Smooth muscle cell (in vitro differentiated cells): ENCODE data around the gene NBEAL1. TPM values are rescaled to one million over a fixed set of nuclear protein-coding genes. Genes with fewer than 3 reads are reported as not detected.
A peak's percentile ranks its signal among the peaks of the same experiment; 100 is the strongest.
"Not testable (repeated sequence)": the region's sequence is repeated elsewhere in the genome, so short reads cannot be mapped to it uniquely, and the experiment has no call there.

Experiments
- DNase-seq: peaks from one replicate; lab custom pipeline; 2025; ENCODE audit not compliant: unreplicated experiment; lab: John Stamatoyannopoulos, UW
- H2AFZ ChIP-seq: fragments of 200-600 bp; sonication (generic); 2 replicates; pipeline ENCODE4 v1.6.0; 2016; ENCODE audit warnings: antibody characterized with exemption, low read depth, mild to moderate bottlenecking
- H3F3A ChIP-seq: fragments of 200-600 bp; sonication (generic); 2 replicates; pipeline ENCODE4 v1.6.0; 2017; ENCODE audit warnings: antibody characterized with exemption, low read depth
- H3K27ac ChIP-seq: fragments of 200-600 bp; sonication (generic); 2 replicates; pipeline ENCODE4 v1.5.1; 2016; ENCODE audit warnings: low read depth, mild to moderate bottlenecking
- H3K27me3 ChIP-seq: fragments of 200-600 bp; sonication (generic); 2 replicates; pipeline ENCODE4 v1.6.1; 2016; ENCODE audit warnings: low read depth, mild to moderate bottlenecking
- H3K36me3 ChIP-seq: fragments of 200-600 bp; sonication (generic); 2 replicates; pipeline ENCODE4 v1.5.1; 2016; ENCODE audit warnings: low read depth
- H3K4me1 ChIP-seq: fragments of 200-600 bp; sonication (generic); 2 replicates; pipeline ENCODE4 v1.5.1; 2016; ENCODE audit warnings: low read depth
- H3K4me2 ChIP-seq: fragments of 200-600 bp; sonication (generic); 2 replicates; pipeline ENCODE4 v1.6.0; 2016; ENCODE audit warnings: mild to moderate bottlenecking
- H3K4me3 ChIP-seq: fragments of 200-600 bp; sonication (generic); 2 replicates; pipeline ENCODE4 v1.5.1; 2016; ENCODE audit warnings: mild to moderate bottlenecking
- H3K79me2 ChIP-seq: fragments of 200-600 bp; sonication (generic); 2 replicates; pipeline ENCODE4 v1.6.0; 2016; ENCODE audit warnings: low read depth, mild to moderate bottlenecking
- H3K9ac ChIP-seq: fragments of 200-600 bp; sonication (generic); 2 replicates; pipeline ENCODE4 v1.6.0; 2016; ENCODE audit warnings: low read depth
- H3K9me3 ChIP-seq: fragments of 200-600 bp; sonication (generic); replicated peaks from 2 replicates; pipeline ENCODE4 v1.5.1; 2016; ENCODE audit warnings: low read depth
- H4K20me1 ChIP-seq: fragments of 200-600 bp; sonication (generic); 2 replicates; pipeline ENCODE4 v1.6.0; 2016; ENCODE audit warnings: low read depth
- CTCF ChIP-seq: fragments of 200-600 bp; sonication (generic); IDR thresholded peaks from 2 replicates; pipeline ENCODE4 v1.5.1; 2017; ENCODE audit warnings: borderline replicate concordance, mild to moderate bottlenecking, antibody characterized with exemption; ENCODE audit not compliant: insufficient read depth, poor library complexity, severe bottlenecking
- WGBS: methylation state at CpG from one replicate; pipeline ENCODE4 v1.1.7; 2016; ENCODE audit warnings: low lambda C conversion rate; 5-methylcytosine and 5-hydroxymethylcytosine counted together
- polyA plus RNA-seq: library from polyadenylated mRNA; unstranded; fragments of >200 nt; fragmentation: Nextera tagmentation; extraction: Ambion mirVana; gene quantifications from 2 replicates; pipeline ENCODE4 v1.2.1, GENCODE V29; 2016
- total RNA-seq: library from RNA; depleted of rRNA; stranded (reverse); fragments of >200 nt; gene quantifications from 2 replicates; pipeline ENCODE4 v1.2.3, GENCODE V29; 2014

The NBEAL1 gene
- total and polyA plus RNA-seq, 2 experiments from 2014 or later: 12.1 to 32.4 TPM

GRCh38 chr2:203080447-203081045 is 65.9 kb downstream of the NBEAL1 start:
- no peaks in the 10 kb centered on the region for H4K20me1 ChIP-seq
- H2AFZ ChIP-seq: no peak overlapping the region
- H3K27me3 ChIP-seq: no peaks in the 10 kb centered on the region
- DNase-seq: no peak
- no peaks in the 10 kb centered on the region for H3F3A ChIP-seq
- H3K4me3 ChIP-seq: no peak overlapping the region
- peaks cover 7% of the 10 kb centered on the region for H3K36me3 ChIP-seq
- no peak overlapping the region for H3K9ac ChIP-seq
- WGBS: 98% methylated on average over 2 of the region's 2 CpGs
- H3K4me1 ChIP-seq: no peaks in the 10 kb centered on the region
- no peaks in the 10 kb centered on the region for H3K9me3 ChIP-seq
- TF ChIP-seq CTCF: no peak
- no peaks in the 10 kb centered on the region for H3K79me2 ChIP-seq
- no peak overlapping the region for H3K27ac ChIP-seq
- H3K4me2 ChIP-seq: no peak overlapping the region

GRCh38 chr2:203083328-203083727 is 68.7 kb downstream of the NBEAL1 start:
- DNase-seq: no peak
- no peaks in the 10 kb centered on the region for H3K27me3 ChIP-seq
- no peaks in the 10 kb centered on the region for H3K4me1 ChIP-seq
- no peaks in the 10 kb centered on the region for H3K9me3 ChIP-seq
- WGBS: 98% methylated on average over 2 of the region's 2 CpGs
- H3K4me2 ChIP-seq: no peak overlapping the region
- H3K79me2 ChIP-seq: no peaks in the 10 kb centered on the region
- no peak overlapping the region for H3K27ac ChIP-seq
- H4K20me1 ChIP-seq: no peaks in the 10 kb centered on the region
- H3K36me3 ChIP-seq: peaks cover 7% of the 10 kb centered on the region
- H3K4me3 ChIP-seq: no peak overlapping the region
- H2AFZ ChIP-seq: no peak overlapping the region
- no peaks in the 10 kb centered on the region for H3F3A ChIP-seq
- no peak overlapping the region for H3K9ac ChIP-seq
- TF ChIP-seq CTCF: no peak

GRCh38 chr2:203086381-203086780 is 71.7 kb downstream of the NBEAL1 start:
- not testable (repeated sequence) for H2AFZ ChIP-seq, H3K9ac ChIP-seq, H3K9me3 ChIP-seq, H3K36me3 ChIP-seq, H3F3A ChIP-seq, H3K4me2 ChIP-seq, H3K79me2 ChIP-seq, H3K27ac ChIP-seq, H3K4me3 ChIP-seq, DNase-seq, H3K27me3 ChIP-seq, H3K4me1 ChIP-seq, H4K20me1 ChIP-seq
- 94% methylated on average over 1 of the region's 1 CpG for WGBS

- DNase-seq, H4K20me1 ChIP-seq, H3K4me3 ChIP-seq, H3K4me1 ChIP-seq, H3K79me2 ChIP-seq, H3K27ac ChIP-seq, H3K27me3 ChIP-seq, H3K36me3 ChIP-seq, H3K9me3 ChIP-seq, H3F3A ChIP-seq, H3K9ac ChIP-seq, H2AFZ ChIP-seq, H3K4me2 ChIP-seq: not testable (repeated sequence)
- 96% methylated on average over 4 of the region's 4 CpGs for WGBS
These were observed 76.0 kb downstream of the NBEAL1 start for GRCh38 chr2:203090721-203091120.

- H3K9ac ChIP-seq: no peak overlapping the region
- no peaks in the 10 kb centered on the region for H4K20me1 ChIP-seq
- TF ChIP-seq CTCF: peak; percentile 33
- H3K4me1 ChIP-seq: no peaks in the 10 kb centered on the region
- DNase-seq: no peak
- H3K4me2 ChIP-seq: no peak overlapping the region
- no peaks in the 10 kb centered on the region for H3K9me3 ChIP-seq
- H3K27me3 ChIP-seq: no peaks in the 10 kb centered on the region
- 97% methylated on average over 1 of the region's 1 CpG for WGBS
- H2AFZ ChIP-seq: no peak overlapping the region
- H3K36me3 ChIP-seq: peaks cover 15% of the 10 kb centered on the region
- H3K79me2 ChIP-seq: no peaks in the 10 kb centered on the region
- no peak overlapping the region for H3K27ac ChIP-seq
- H3K4me3 ChIP-seq: no peak overlapping the region
- H3F3A ChIP-seq: peaks cover 6% of the 10 kb centered on the region
These were observed 83.1 kb downstream of the NBEAL1 start for GRCh38 chr2:203097735-203098134.

- 16% methylated on average over 1 of the region's 1 CpG for WGBS
- not testable (repeated sequence) for H3K79me2 ChIP-seq, H4K20me1 ChIP-seq, H2AFZ ChIP-seq, H3K9me3 ChIP-seq, H3K27me3 ChIP-seq, DNase-seq, H3K9ac ChIP-seq, H3K4me3 ChIP-seq
- Histone ChIP-seq H3K4me2 (peak overlapping the region; percentile 54), H3K27ac (peak overlapping the region; percentile 56), H3K36me3 (peaks cover 10% of the 10 kb centered on the region), H3K4me1 (peaks cover 10% of the 10 kb centered on the region), H3F3A (peaks cover 27% of the 10 kb centered on the region)
These were observed 87.7 kb downstream of the NBEAL1 start for GRCh38 chr2:203102357-203102756.
